Measurements from ENCODE around the gene ITGAX. TPM values are rescaled to one million over a fixed set of nuclear protein-coding genes. Genes with fewer than 3 reads are reported as not detected.

The ITGAX gene
- total and polyA plus RNA-seq, 2 experiments from 2014 or later = not detected

DNA sequence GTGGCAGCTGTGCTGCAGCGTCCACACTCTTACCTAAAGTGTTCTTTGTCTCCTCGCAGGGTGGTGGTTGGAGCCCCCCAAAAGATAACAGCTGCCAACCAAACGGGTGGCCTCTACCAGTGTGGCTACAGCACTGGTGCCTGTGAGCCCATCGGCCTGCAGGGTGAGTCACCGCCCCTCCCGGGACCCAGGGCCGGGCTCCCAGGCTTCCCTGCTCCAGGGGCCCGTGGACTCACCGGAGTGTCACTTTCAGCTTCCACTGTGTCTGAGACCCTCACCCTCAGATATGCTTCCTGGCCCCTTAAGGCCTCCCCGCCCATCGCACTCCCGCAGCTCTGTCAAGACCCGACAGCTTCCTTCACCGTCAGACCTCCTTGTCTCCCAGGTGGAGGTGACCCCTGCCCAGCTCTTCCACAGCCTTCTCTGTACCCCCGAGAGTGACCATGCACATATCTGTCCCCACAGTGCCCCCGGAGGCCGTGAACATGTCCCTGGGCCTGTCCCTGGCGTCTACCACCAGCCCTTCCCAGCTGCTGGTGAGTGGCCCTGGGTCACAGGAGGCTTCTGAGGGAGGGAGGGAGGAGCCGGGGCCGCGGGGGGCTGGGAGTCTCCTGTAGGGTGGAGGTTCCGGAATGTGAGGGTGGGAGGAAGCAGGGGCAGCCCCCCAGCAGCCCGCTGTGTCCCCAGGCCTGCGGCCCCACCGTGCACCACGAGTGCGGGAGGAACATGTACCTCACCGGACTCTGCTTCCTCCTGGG, 1.8 kb downstream of the ITGAX start:
- H3K4me3 ChIP-seq = no peak overlapping the region
- no peaks in the 10 kb centered on the region for H3K27me3 ChIP-seq (replicated peaks; ENCODE audit: insufficient read depth)
- H3K4me1 ChIP-seq (ENCODE audit: insufficient read depth) = no peaks in the 10 kb centered on the region
- H3K9ac ChIP-seq = no peak overlapping the region
- H3K4me2 ChIP-seq (ENCODE audit: unreplicated experiment) = no peak overlapping the region
- no peaks in the 10 kb centered on the region for H3K36me3 ChIP-seq (ENCODE audit: low read depth)
- in situ Hi-C loops (cut with MboI) = no loop called here
- H3K79me2 ChIP-seq (ENCODE audit: insufficient read depth) = no peaks in the 10 kb centered on the region
- DNase-seq = no peak
- no peak overlapping the region for H3K27ac ChIP-seq
- no peaks in the 10 kb centered on the region for H4K20me1 ChIP-seq (ENCODE audit: insufficient read depth)
- TF ChIP-seq EZH2 (IDR thresholded peaks at IDR 0.05; ENCODE audit: insufficient read depth, poor library complexity, severe bottlenecking) (no peak), EZH2phosphoT487 (IDR thresholded peaks at IDR 0.05; ENCODE audit: insufficient read depth, low read depth) (no peak)
- H3K9me3 ChIP-seq (ENCODE audit: low read depth) = no peaks in the 10 kb centered on the region
- no peaks in the 10 kb centered on the region for H3F3A ChIP-seq (ENCODE audit: insufficient read depth)
- no peaks in the 10 kb centered on the region for H3K9me2 ChIP-seq (ENCODE audit: insufficient read depth)
- WGBS, 2 experiments (ENCODE audit: low coverage in 1 of 2, low lambda C conversion rate in 2 of 2, missing lambda C conversion rate in 2 of 2) = 54 to 58% methylated on average over 15 to 27 of the region's 28 CpGs
- no peak overlapping the region for H2AFZ ChIP-seq

DNA sequence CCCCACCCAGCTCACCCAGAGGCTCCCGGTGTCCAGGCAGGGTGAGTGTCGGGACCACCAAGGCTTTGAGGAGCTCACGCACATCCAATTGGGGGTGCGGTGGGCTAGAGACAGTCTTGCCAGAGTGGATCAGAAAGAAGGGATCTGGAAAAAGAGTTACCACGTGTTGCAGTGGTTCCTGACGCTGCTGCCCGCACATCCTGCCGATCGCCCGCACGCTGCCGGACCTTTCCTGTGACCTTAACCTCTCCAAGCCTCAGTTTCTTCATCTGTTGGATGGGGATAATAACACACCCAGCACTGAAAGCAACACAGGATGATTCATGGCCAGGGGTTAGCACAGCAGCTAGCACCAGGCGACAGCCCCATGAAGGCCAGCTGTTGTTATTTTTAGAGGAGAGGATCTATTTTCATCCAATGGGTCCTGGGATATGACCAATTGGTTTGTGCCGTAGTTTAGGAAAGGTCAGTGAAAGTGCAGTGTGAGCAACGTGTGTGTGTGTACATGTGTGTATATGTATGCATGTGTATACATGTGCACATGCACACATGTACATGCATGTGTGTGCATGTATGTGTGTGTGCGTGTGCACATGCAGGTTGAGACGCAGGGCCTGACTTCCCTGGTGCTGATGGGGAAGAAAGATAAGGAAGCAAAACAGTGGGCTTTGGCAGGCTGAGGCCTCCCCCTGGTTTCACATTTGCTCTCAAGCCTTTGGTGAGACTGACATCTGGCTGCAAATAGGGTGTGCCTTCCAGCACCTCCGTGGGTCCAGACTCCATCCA, 2.5 kb downstream of the ITGAX start:
- TF ChIP-seq EZH2phosphoT487 (IDR thresholded peaks at IDR 0.05; ENCODE audit: insufficient read depth, low read depth) = no peak
- no peak for TF ChIP-seq EZH2 (IDR thresholded peaks at IDR 0.05; ENCODE audit: insufficient read depth, poor library complexity, severe bottlenecking)
- Histone ChIP-seq H3K27ac (no peak overlapping the region), H3K9me2 (ENCODE audit: insufficient read depth) (no peaks in the 10 kb centered on the region), H3F3A (ENCODE audit: insufficient read depth) (no peaks in the 10 kb centered on the region), H3K79me2 (ENCODE audit: insufficient read depth) (no peaks in the 10 kb centered on the region), H3K36me3 (ENCODE audit: low read depth) (no peaks in the 10 kb centered on the region), H3K9me3 (ENCODE audit: low read depth) (no peaks in the 10 kb centered on the region), H3K9ac (no peak overlapping the region), H3K4me1 (ENCODE audit: insufficient read depth) (no peaks in the 10 kb centered on the region), H4K20me1 (ENCODE audit: insufficient read depth) (no peaks in the 10 kb centered on the region), H3K4me3 (no peak overlapping the region), H2AFZ (no peak overlapping the region), H3K27me3 (replicated peaks; ENCODE audit: insufficient read depth) (no peaks in the 10 kb centered on the region), H3K4me2 (ENCODE audit: unreplicated experiment) (no peak overlapping the region)
- 67 to 70% methylated on average over 18 of the region's 18 CpGs for WGBS, 2 experiments (ENCODE audit: low coverage in 1 of 2, low lambda C conversion rate in 2 of 2, missing lambda C conversion rate in 2 of 2)
- no peak for DNase-seq
- in situ Hi-C loops (cut with MboI) = no loop called here

DNA sequence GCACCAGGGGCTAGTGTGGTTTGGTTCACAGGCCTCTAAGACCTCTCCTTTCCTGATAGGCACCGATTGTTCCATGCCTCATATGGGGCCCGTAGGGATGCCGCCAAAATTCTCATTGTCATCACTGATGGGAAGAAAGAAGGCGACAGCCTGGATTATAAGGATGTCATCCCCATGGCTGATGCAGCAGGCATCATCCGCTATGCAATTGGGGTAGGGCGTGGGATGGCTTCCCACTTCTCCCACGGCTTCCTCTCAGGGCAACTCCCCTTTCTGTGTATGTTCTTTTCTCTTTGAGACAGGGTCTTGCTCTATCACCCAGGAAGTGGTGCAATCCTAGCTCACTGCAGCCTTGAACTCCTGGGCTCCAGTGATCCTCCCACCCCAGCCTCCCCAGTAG, 5.3 kb downstream of the ITGAX start:
- H3K4me3 ChIP-seq = no peak overlapping the region
- DNase-seq = no peak
- in situ Hi-C loops (cut with MboI) = no loop called here
- H3K36me3 ChIP-seq (ENCODE audit: low read depth) = no peaks in the 10 kb centered on the region
- H3K27me3 ChIP-seq (replicated peaks; ENCODE audit: insufficient read depth) = no peaks in the 10 kb centered on the region
- H3K4me2 ChIP-seq (ENCODE audit: unreplicated experiment) = no peak overlapping the region
- no peak overlapping the region for H3K27ac ChIP-seq
- TF ChIP-seq EZH2phosphoT487 (IDR thresholded peaks at IDR 0.05; ENCODE audit: insufficient read depth, low read depth) = no peak
- TF ChIP-seq EZH2 (IDR thresholded peaks at IDR 0.05; ENCODE audit: insufficient read depth, poor library complexity, severe bottlenecking) = no peak
- H3K79me2 ChIP-seq (ENCODE audit: insufficient read depth) = no peaks in the 10 kb centered on the region
- no peak overlapping the region for H3K9ac ChIP-seq
- H3K4me1 ChIP-seq (ENCODE audit: insufficient read depth) = no peaks in the 10 kb centered on the region
- no peaks in the 10 kb centered on the region for H3K9me2 ChIP-seq (ENCODE audit: insufficient read depth)
- WGBS, 2 experiments (ENCODE audit: low coverage in 1 of 2, low lambda C conversion rate in 2 of 2, missing lambda C conversion rate in 2 of 2) = 61 to 71% methylated on average over 7 of the region's 7 CpGs
- no peaks in the 10 kb centered on the region for H3F3A ChIP-seq (ENCODE audit: insufficient read depth)
- no peaks in the 10 kb centered on the region for H4K20me1 ChIP-seq (ENCODE audit: insufficient read depth)
- H2AFZ ChIP-seq = no peak overlapping the region
- no peaks in the 10 kb centered on the region for H3K9me3 ChIP-seq (ENCODE audit: low read depth)

DNA sequence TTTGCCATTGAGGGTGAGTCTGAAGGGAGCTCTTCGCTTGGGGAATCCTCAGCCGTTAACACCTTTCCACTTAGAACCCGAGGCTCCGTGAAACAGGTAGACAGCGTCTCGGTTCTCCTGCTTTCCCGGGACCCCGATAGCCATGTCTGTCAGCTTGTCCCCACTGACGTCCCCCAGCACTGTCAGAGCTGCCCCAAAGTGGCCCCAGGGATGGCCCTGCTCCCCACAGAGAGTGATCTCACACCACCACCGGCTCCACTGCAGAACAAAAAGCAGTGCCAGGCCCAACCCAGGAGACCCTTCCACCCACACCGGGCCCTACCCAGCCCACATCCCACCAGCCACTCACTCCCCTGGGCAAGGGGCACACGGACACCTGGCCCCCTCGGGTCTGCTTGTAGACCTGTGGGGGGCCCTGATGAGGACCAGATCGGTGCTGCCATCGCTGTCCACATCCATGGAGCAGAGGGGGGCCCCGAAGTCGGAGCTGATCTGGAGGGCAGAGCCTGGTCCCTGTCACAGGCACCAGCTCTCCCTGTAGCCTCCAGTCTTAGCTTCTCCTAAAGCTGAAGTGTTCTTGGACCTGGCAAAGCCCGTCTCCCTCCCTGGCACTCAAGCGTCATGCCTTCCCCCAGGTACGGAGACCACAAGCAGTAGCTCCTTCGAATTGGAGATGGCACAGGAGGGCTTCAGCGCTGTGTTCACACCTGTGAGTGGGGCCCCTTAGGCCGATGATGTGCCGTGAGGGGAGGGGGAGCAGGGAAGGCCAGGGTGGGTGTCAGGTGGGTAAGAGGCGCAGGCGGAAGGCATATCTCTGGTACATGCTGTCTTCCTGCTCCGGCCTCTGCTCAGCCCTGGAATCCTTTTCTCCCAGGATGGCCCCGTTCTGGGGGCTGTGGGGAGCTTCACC, 6.5 kb downstream of the ITGAX start:
- Histone ChIP-seq H4K20me1 (ENCODE audit: insufficient read depth) (no peaks in the 10 kb centered on the region), H3K27ac (no peak overlapping the region), H3K27me3 (replicated peaks; ENCODE audit: insufficient read depth) (no peaks in the 10 kb centered on the region), H3K9me3 (ENCODE audit: low read depth) (no peaks in the 10 kb centered on the region), H3K9me2 (ENCODE audit: insufficient read depth) (no peaks in the 10 kb centered on the region), H3K9ac (no peak overlapping the region), H3K4me2 (ENCODE audit: unreplicated experiment) (no peak overlapping the region), H3K36me3 (ENCODE audit: low read depth) (no peaks in the 10 kb centered on the region), H3K79me2 (ENCODE audit: insufficient read depth) (no peaks in the 10 kb centered on the region), H3K4me1 (ENCODE audit: insufficient read depth) (no peaks in the 10 kb centered on the region), H3F3A (ENCODE audit: insufficient read depth) (no peaks in the 10 kb centered on the region), H3K4me3 (no peak overlapping the region), H2AFZ (no peak overlapping the region)
- WGBS, 2 experiments (ENCODE audit: low coverage in 1 of 2, low lambda C conversion rate in 2 of 2, missing lambda C conversion rate in 2 of 2) = 61 to 62% methylated on average over 26 to 28 of the region's 28 CpGs
- no peak for DNase-seq
- in situ Hi-C loops (cut with MboI) = no loop called here
- TF ChIP-seq EZH2phosphoT487 (IDR thresholded peaks at IDR 0.05; ENCODE audit: insufficient read depth, low read depth) = no peak

Measured in GM23248 (cell line).